Loucy (cell line): ENCODE results near the gene ZNF365.

Experiments used
- H2AFZ ChIP-seq: fragments of 200-600 bp; sonication (generic); 2 replicates; pipeline ENCODE4 v1.6.0; 2016; ENCODE audit warnings: antibody characterized with exemption, mild to moderate bottlenecking, low read length, moderate library complexity
- H3F3A ChIP-seq: fragments of 200-600 bp; 2 replicates; pipeline ENCODE4 v1.6.0; 2016; ENCODE audit warnings: antibody characterized with exemption, low read depth, mild to moderate bottlenecking
- H3K27me3 ChIP-seq: fragments of 200-600 bp; sonication (generic); 2 replicates; pipeline ENCODE4 v1.6.1; 2014; ENCODE audit warnings: low read length, mild to moderate bottlenecking; ENCODE audit not compliant: insufficient read depth, poor library complexity, severe bottlenecking
- H3K36me3 ChIP-seq: fragments of 200-600 bp; sonication (generic); 2 replicates; pipeline ENCODE4 v1.6.1; 2016; ENCODE audit warnings: low read length; ENCODE audit not compliant: insufficient read depth
- H3K4me1 ChIP-seq: fragments of 200-600 bp; sonication (generic); 2 replicates; pipeline ENCODE4 v1.5.1; 2014; ENCODE audit warnings: low read length, mild to moderate bottlenecking; ENCODE audit not compliant: insufficient read depth, poor library complexity, severe bottlenecking
- H3K4me2 ChIP-seq: fragments of 200-600 bp; sonication (generic); 2 replicates; pipeline ENCODE4 v1.6.0; 2014; ENCODE audit warnings: antibody characterized with exemption, low read length, low read depth, mild to moderate bottlenecking; ENCODE audit not compliant: poor library complexity, severe bottlenecking
- H3K4me3 ChIP-seq: fragments of 200-600 bp; sonication (generic); 2 replicates; pipeline ENCODE4 v1.5.1; 2014; ENCODE audit warnings: low read length, mild to moderate bottlenecking, mixed read lengths; ENCODE audit not compliant: poor library complexity, severe bottlenecking
- H3K79me2 ChIP-seq: fragments of 200-600 bp; sonication (generic); 2 replicates; pipeline ENCODE4 v1.6.1; 2014; ENCODE audit warnings: low read length; ENCODE audit not compliant: insufficient read depth
- H3K9ac ChIP-seq: fragments of 200-600 bp; sonication (generic); 2 replicates; pipeline ENCODE4 v1.6.0; 2014; ENCODE audit warnings: mild to moderate bottlenecking, low read depth, low read length, moderate library complexity; ENCODE audit not compliant: poor library complexity, severe bottlenecking
- H3K9me2 ChIP-seq: fragments of 200-600 bp; sonication (generic); replicated peaks from 2 replicates; pipeline ENCODE4 v1.6.1; 2016; ENCODE audit warnings: low read depth, low read length, mixed read lengths
- H3K9me3 ChIP-seq: fragments of 200-600 bp; sonication (generic); 2 replicates; pipeline ENCODE4 v1.6.1; 2014; ENCODE audit warnings: mild to moderate bottlenecking, antibody characterized with exemption, low read length, low read depth; ENCODE audit not compliant: insufficient read depth
- H4K20me1 ChIP-seq: fragments of 200-600 bp; sonication (generic); 2 replicates; pipeline ENCODE4 v1.6.0; 2014; ENCODE audit warnings: antibody characterized with exemption, low read length, mild to moderate bottlenecking; ENCODE audit not compliant: insufficient read depth, poor library complexity, severe bottlenecking
- CTCF ChIP-seq: fragments of 200-600 bp; sonication (generic); conservative IDR thresholded peaks from 2 replicates; pipeline ENCODE4 v1.5.1; 2014; ENCODE audit warnings: mild to moderate bottlenecking, antibody characterized with exemption, low read length
- EZH2phosphoT487 ChIP-seq: fragments of 200-600 bp; IDR thresholded peaks from 2 replicates; pipeline ENCODE4 v1.6.1; 2018; ENCODE audit warnings: antibody characterized with exemption, mild to moderate bottlenecking, moderate library complexity, borderline replicate concordance

ZNF365 gene

GRCh38 chr10:62451611-62451975 lies 77.4 kb downstream of the ZNF365 start:
- Histone ChIP-seq H3K79me2 (no peaks in the 10 kb centered on the region), H3K9me3 (no peaks in the 10 kb centered on the region), H3K4me3 (no peak overlapping the region), H3K27me3 (no peaks in the 10 kb centered on the region), H3F3A (no peaks in the 10 kb centered on the region), H3K36me3 (no peaks in the 10 kb centered on the region), H2AFZ (no peak overlapping the region), H3K4me1 (no peaks in the 10 kb centered on the region), H3K4me2 (no peak overlapping the region), H3K9ac (no peak overlapping the region), H3K9me2 (no peaks in the 10 kb centered on the region), H4K20me1 (no peaks in the 10 kb centered on the region)
- TF ChIP-seq EZH2phosphoT487 (no peak), CTCF (no peak)
